Activated CD8-positive, alpha-beta memory T cell treated with anti-CD3 and anti-CD28 coated beads, Interleukin-2, amount 50 U/mL, for 4 hours (primary cell): Measurements from ENCODE around the gene IRF6.
A peak's percentile ranks its signal among the peaks of the same experiment; 100 is the strongest.

ENCODE experiments used
- DNase-seq: peaks from one replicate; pipeline ENCODE4 v3.0.0-alpha.2; 2020

Gene IRF6

GRCh38 chr1:209805875-209806760 lies at the start of gene IRF6:
IRF6 (minus strand) TSS chr1:209806142; CDS start chr1:209801413, 4,729 bp downstream.
- DNase-seq, result peak; percentile 78

- no peak for DNase-seq
Observed at GRCh38 chr1:209855623-209856022, 49.7 kb upstream of the IRF6 start.

- no peak for DNase-seq
Observed at GRCh38 chr1:209855006-209855405, 49.1 kb upstream of the IRF6 start.

- no peak for DNase-seq
Observed at GRCh38 chr1:209854196-209854595, 48.3 kb upstream of the IRF6 start.

DNA sequence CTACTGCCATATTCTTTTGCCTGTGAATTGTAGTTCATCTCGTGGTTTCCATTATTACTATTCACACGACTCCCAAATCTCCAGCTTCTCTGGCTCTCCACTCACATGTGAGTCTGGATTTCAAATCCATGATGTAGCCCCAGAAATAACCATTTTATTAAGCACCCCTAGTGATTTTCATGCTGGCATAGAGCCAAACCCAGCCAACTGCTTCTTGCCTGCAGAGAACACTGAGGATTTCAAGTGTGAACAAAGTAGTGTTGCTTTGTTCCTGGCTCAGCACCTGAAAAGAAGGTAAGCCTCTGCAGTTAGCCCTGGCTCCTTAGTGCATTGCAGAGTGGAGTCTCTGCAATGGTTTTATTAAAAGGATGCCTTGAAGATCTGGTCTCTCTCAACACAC lies 47.7 kb upstream of the IRF6 start:
- no peak for DNase-seq

GRCh38 chr1:209850342-209850979 lies 44.5 kb upstream of the IRF6 start:
- peak; percentile 38 for DNase-seq

GRCh38 chr1:209849388-209849787 lies 43.4 kb upstream of the IRF6 start:
- DNase-seq, result no peak

DNA sequence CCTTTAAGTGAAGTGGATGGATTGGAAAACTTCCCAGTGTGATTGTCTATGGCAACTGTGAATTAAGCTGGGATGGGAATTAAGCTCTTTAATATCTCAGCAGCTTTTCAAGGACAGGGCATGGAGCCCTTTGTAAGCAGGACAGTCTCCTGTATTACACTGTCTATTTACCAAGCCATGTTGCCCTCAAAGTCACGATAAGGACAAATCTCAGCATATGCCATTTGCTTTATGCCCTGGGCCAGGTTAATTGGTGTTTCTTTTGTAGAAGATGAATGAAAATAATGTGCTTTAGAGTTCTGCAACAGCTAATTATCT lies 39.4 kb upstream of the IRF6 start:
- no peak for DNase-seq

DNA sequence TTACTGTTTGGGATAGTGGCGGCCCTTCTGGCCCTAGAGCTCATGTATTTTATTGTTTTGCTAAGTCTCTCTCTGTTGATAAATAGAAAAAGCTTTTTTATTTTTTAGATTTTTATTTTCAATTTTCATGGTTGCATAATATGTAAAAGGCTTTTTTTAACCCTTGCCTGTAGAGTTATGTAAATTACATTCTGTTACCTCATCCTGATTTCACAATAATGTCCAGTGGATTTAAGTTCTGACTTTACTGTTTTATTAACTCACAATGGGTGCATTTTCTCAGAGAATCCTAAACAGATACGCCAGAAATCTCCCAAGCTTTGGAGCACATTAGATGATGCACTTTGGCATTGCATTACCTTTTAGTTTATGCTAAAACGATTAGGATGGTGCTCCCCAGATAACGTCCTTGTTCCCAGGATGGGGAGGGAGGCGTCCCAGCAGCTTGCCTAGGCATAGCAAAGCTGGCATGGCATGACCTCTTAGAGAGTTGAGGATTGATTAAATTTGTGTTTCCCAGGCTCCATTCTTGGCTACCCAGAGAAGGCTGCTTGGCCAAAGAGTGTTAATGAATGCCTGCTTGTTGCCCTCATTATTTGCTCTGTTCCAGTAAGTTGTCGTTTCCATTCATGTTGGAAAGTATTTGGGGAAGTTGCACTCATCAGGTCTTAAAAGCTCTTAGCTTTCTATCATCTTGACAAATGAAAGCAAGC lies 38.9 kb upstream of the IRF6 start:
- no peak for DNase-seq

- DNase-seq, result no peak
Observed at GRCh38 chr1:209840611-209841010, 34.7 kb upstream of the IRF6 start.

DNA sequence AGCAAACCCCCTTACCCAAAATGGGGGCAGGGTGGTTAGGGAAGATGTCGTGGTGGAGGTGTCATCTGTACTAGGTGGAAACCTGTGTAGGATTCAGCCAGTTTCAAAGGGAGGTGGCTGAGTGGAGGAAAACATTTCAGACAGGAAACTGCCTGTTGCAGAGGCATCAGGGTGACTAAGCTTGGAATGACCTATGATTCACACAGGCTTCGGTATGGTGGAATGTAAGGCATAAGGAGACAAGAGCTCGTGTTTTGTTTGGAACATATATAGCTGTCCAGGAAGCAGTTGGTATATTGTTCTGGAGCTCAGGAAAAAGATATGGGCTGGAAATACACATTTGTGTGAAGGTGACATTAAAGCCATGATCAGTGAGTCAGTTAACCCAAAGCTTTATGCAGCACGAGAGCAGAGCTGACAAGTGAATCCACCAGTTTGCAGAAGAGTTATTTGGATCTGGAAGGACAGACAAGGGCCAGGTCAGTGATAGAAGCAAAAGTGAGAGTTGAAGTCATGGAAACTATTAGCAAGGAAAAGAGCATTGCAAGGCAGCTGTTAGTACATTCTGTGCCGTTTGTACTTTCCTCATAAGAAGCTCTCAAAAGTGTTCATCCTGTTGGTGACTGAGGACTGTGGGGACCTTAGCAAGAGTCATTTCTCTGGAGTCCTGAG lies 34.1 kb upstream of the IRF6 start:
- DNase-seq, result no peak

- DNase-seq, result no peak
Observed at GRCh38 chr1:209838537-209838936, 32.6 kb upstream of the IRF6 start.

- DNase-seq, result no peak
Observed at GRCh38 chr1:209837671-209838070, 31.7 kb upstream of the IRF6 start.

GRCh38 chr1:209835782-209836298 lies 29.9 kb upstream of the IRF6 start:
- no peak for DNase-seq

DNA sequence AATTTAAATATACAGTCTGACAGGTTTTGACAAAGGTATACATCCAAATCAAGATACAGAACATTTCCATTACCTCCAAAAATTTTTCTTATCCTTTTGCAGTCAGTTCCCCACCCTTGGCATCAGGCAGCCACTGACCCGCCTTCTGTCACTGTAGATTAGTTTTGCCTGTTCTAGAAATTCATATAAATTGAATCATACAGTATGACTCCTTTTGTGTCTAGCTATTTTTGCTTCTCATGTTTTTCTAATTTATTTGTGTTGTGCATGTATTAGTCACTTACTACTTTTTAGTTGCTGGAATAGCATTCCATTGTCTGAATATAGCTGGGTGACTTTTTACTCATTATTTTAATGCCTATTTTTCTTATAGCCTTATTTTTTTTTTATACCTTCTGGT lies 25.7 kb upstream of the IRF6 start:
- DNase-seq, result no peak

- no peak for DNase-seq
Observed at GRCh38 chr1:209830722-209831121, 24.8 kb upstream of the IRF6 start.

- DNase-seq, result no peak
Observed at GRCh38 chr1:209829716-209830115, 23.8 kb upstream of the IRF6 start.

DNA sequence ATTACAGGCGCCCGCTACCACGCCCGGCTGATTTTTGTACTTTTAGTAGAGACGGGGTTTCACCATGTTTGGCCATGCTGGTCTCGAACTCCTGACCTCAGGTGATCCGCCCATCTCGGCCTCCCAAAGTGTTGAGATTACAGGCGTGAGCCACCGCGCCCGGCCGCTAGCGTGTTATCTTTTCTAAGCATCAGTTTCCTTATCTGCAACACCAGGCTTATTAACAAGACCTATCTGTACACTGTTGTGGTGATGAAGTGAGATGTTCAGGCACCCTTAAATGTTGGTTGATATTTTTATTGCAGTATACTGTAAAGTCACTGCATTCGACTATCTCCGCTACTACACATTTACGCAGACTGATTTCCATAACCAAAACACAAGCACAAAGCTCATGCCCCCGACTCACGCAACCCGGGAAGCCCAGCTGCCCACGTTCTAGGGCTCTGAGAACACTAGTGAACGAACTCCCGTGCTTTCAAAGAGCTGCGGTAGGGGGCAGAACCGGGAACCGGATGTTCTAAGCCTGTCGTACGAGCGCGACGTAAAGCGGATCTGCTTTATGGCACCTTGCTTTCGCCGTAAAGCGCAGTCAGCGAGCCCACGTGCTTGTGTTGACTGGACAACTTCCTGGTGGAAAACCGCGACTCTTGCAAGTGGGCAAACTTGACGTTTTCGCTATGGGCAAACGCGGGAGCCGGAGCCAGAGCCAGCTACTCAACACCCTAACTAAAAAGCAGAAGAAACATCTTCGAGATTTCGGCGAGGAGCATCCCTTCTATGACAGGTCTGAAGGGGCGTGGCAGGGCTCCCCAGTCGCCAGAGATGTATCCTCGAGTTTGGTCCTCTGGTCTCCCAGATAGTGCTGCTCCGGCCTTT lies 21.7 kb upstream of the IRF6 start, which contains the start of gene UTP25:
Gene UTP25 (plus strand): TSS at position 589 of the 879 bp plus-strand sequence. CDS start 92 bp downstream, at position 681.
- DNase-seq, result peak; percentile 92

DNA sequence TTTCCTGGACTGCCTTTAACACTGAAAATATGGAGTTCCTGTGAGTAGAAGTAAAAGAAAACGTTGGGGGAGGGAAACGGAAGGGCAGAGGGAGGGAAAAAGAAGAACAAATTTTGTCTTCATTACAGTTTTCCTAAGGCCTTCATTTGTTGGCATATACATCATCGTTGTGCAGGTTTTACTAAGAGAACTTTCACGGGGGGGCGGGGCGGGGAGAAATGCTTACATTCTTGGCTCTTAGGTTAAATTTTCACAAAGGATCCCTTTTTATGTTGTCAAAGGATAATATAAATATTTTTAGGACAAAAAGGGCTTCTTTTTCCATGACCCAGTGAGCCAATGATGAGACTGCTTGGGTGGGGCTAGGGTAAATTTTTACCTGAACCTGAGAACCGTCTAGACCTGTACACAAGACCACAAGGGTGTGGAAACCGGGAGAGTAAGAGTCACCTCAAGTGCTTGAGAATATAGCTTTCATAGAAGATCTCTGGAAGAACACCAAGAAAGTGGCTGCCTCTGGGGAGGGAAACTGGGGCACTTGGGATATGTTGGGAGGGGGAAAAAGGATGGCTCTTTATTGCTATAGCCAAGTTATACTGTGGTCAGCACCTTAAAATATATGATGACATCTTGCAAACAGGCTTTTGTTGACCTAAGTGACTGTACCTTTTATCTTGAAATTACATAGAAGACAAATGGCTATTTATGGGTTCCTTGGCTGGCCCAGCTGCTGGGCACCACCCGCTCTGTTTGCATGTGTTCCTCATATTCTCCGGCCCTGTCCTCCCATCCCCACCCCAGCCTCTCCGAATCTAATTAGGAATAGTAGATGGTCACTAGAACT lies 19.9 kb upstream of the IRF6 start:
- DNase-seq, result no peak

DNA sequence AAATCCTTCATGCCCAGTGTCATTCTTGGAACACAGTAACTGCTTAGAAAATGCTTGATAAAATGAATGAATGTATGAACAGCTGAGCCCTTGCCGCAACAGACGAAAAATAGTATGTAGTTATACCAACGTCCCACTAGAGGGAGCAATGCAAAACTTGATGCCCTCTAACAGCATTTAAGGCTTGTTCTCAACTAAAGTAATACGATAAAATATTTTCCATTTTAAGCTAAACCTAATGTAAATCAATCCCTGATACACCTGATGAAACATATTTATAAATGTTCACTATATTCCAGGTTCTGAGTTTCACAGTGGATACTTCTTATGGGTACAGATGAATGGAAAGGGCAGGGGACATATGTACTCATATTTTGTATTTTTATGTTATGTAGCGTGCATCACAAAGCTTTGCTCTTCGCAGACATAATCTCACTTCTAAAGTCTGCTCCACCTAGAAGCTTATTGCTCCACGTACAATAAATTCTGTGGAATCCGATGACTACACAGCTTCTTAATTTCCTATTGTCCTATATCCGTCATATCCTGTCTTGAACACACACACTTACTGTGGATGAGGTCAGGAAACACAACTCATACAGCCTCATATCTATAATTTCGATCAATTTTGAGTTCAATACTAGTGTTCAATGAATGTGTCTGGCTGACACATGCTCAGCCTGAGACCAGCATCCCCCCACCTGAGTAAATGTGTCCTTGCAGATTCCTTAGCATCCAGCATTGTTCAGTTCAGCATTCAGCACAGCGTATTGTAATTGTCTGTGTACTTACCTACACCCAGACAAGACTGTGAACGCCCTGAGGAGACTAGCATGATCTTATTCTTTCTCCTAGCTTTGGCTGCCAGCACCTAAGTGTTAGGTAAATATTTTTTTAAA lies 17.4 kb upstream of the IRF6 start:
- no peak for DNase-seq
